GM12864 (cell line): ENCODE measurements around the gene PROCA1.
A peak's percentile ranks its signal among the peaks of the same experiment; 100 is the strongest.

Source experiments
- DNase-seq: peaks from one replicate; pipeline ENCODE4 v3.0.0-alpha.2; 2011; ENCODE audit warnings: low read depth
- H3K4me3 ChIP-seq: 2 replicates; pipeline ENCODE4 v1.5.1; 2011; ENCODE audit warnings: mild to moderate bottlenecking, low read depth, low read length, control low read depth
- CTCF ChIP-seq: IDR thresholded peaks from 2 replicates; pipeline ENCODE4 v1.5.1; 2011; ENCODE audit warnings: low read depth, mild to moderate bottlenecking, moderate library complexity, low read length, control low read depth, inconsistent platforms; ENCODE audit errors: missing control alignments

The PROCA1 gene

GRCh38 chr17:28717578-28718332, 6.1 kb upstream of the PROCA1 start, which contains the start of gene RAB34:
TSS of gene RAB34 (minus strand) at chr17:28717868. CDS start at chr17:28717266, 602 bp downstream.
- DNase-seq = no peak
- no peak for TF ChIP-seq CTCF
- H3K4me3 ChIP-seq = peak within 1 kb of the TSS; percentile 9

- DNase-seq = no peak
- no peak for TF ChIP-seq CTCF
- no peak overlapping the region; the same call in 1 of the 2 replicates for H3K4me3 ChIP-seq
Measured at GRCh38 chr17:28716740-28717577, 5.3 kb upstream of the PROCA1 start.

GRCh38 chr17:28715217-28715616, 3.5 kb upstream of the PROCA1 start:
- no peak for TF ChIP-seq CTCF
- DNase-seq = no peak
- no peak overlapping the region for H3K4me3 ChIP-seq

- DNase-seq = no peak
- H3K4me3 ChIP-seq = no peak overlapping the region
- TF ChIP-seq CTCF = no peak
Measured at GRCh38 chr17:28714281-28714680, 2.6 kb upstream of the PROCA1 start.

- TF ChIP-seq CTCF = no peak
- H3K4me3 ChIP-seq = no peak overlapping the region
- no peak for DNase-seq
Measured at GRCh38 chr17:28712705-28713415, 1.2 kb upstream of the PROCA1 start.

GRCh38 chr17:28712032-28712704, 480 bp upstream of the PROCA1 start:
- no peak for DNase-seq
- TF ChIP-seq CTCF = no peak
- peak overlapping the region; percentile 61 for H3K4me3 ChIP-seq
